Erythroblast (primary cell): ENCODE measurements around the gene PRCC.
A peak's percentile ranks its signal among the peaks of the same experiment; 100 is the strongest.

ENCODE experiments used
- DNase-seq, 2 experiments: peaks; one replicate each; lab custom pipeline; 2025; lab: John Stamatoyannopoulos, UW
- GATA1 ChIP-seq: IDR thresholded peaks from 2 replicates; pipeline ENCODE4 v1.6.1; 2011; ENCODE audit warnings: low read depth, mild to moderate bottlenecking, control low read depth, low read length, moderate library complexity
- POLR2A ChIP-seq: IDR thresholded peaks from 2 replicates; pipeline ENCODE4 v1.6.1; 2011; ENCODE audit warnings: mild to moderate bottlenecking, low read length

Gene PRCC

DNA sequence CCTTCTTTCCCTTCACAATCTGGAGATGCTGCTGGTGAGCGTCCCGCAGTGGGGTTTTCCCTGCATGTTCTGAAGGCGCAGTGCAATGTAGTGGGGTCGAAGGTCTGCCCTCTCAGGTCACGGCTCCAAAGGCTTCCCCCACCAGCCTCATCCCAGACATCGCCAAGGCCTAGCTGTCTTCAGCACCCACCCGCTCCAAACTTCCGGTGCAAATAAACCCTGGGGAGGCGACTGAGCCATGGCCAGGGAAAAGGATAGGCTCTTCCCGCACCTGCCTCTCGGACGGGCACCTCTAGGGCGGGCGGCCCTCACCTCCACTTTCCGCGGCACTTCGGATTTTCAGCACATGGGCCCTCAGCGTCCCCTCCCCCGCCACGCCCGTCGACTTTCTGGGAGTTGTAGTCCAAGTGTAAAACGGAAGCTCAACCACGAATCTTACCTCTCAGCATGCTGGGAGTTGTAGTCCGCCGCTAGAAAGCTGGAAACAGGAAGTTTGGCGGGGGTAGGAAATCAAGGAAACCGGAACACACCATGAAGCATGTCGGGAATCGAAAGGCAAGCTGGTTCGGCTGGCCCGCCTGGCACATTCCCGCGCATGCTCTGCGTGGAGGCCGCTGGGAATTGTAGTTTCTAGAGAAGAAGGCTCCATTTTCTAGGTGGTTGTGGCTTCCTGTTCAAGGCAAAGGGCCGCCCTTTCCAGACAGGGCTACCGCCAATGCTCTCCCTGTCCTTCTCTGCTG is 26.4 kb upstream of the PRCC start, which contains the start of gene MRPL24:
Gene MRPL24, minus strand, starts transcription at position 348 of the 740 bp plus-strand sequence. CDS start 2,384 bp downstream, outside the sequence.
- no peak for TF ChIP-seq GATA1
- peak; percentile 65 for TF ChIP-seq POLR2A
- peak; percentile 98 to 99 for DNase-seq

- no peak for DNase-seq
- TF ChIP-seq POLR2A (no peak), GATA1 (no peak)
These were observed 25.8 kb upstream of the PRCC start for GRCh38 chr1:156741481-156741983.

DNA sequence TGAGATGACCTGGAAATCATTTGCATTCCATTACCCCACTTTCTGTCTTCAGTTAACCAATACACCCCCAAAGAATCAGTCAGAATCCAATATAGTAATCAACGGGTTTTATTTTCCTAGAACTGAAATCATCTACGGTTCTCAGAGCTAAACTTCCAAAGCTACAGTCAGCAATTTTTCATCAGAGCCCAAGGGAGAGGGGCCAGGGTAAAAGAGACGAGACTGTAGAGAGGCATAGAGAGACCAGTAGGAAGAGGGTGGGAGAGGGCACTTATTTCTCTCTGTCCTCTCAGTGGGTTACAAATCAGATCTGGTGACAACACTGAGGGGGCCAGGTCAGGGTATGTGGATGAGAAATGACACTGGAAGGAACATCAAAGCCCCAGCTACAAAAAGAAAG is 25.3 kb upstream of the PRCC start:
- no peak for DNase-seq
- no peak for TF ChIP-seq GATA1
- TF ChIP-seq POLR2A = no peak

DNA sequence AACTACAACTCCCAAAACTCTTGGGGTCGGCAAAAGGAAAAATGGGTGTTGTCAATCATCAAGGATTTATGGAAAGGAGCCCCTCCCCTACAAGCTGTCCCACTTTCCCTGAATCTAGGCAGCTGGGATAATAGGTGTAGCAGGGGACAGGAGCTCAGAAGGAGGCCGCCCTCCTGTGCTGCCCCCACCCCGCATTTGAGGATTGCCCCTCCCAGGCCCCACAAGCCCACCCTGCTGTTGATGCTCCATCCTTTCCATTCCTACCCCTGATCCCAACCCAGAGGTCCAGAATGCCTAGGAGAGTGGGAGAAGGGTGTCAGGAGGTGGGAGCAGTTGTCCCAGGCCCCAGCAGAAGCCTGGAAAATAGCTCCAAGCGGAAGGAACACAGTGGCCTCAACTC is 24.5 kb upstream of the PRCC start:
- no peak for DNase-seq
- TF ChIP-seq POLR2A (no peak), GATA1 (no peak)

GRCh38 chr1:156743367-156744302 is 23.7 kb upstream of the PRCC start:
- TF ChIP-seq GATA1 (no peak), POLR2A (no peak)
- DNase-seq = no peak

- DNase-seq = no peak
- TF ChIP-seq POLR2A = no peak
These were observed 23.0 kb upstream of the PRCC start for GRCh38 chr1:156744344-156744743.

- no peak for DNase-seq
- no peak for TF ChIP-seq GATA1
- no peak for TF ChIP-seq POLR2A
These were observed 22.4 kb upstream of the PRCC start for GRCh38 chr1:156744786-156745419.

GRCh38 chr1:156745881-156746280 is 21.5 kb upstream of the PRCC start:
- TF ChIP-seq GATA1 (no peak), POLR2A (no peak)

DNA sequence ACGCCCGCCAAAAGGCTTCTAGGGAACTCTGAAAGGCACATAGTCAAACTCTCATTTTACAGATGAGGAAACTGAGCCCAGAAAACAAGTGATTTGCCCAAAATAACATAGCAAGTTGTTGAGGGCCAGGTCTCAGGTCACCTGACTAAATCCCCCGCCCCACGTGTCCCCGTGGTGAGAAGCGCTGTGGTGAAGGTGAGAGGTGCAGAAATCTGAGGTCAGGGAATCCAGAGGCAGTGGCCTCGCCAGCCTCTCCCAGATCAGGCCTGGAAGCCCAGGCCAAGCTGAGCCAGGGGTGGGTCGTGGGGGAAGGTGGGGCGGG is 21.0 kb upstream of the PRCC start:
- TF ChIP-seq POLR2A = no peak
- TF ChIP-seq GATA1 = no peak
- DNase-seq = no peak

More at GRCh38 chr1:156745881-156746280, 21.5 kb upstream of the PRCC start:
- no peak for DNase-seq

GRCh38 chr1:156746728-156747631 is 20.4 kb upstream of the PRCC start:
- DNase-seq = peak; percentile 70 to 75
- TF ChIP-seq POLR2A (no peak), GATA1 (no peak)

GRCh38 chr1:156747742-156748669 is 19.3 kb upstream of the PRCC start:
- no peak for DNase-seq
- TF ChIP-seq POLR2A = no peak
- TF ChIP-seq GATA1 = no peak

DNA sequence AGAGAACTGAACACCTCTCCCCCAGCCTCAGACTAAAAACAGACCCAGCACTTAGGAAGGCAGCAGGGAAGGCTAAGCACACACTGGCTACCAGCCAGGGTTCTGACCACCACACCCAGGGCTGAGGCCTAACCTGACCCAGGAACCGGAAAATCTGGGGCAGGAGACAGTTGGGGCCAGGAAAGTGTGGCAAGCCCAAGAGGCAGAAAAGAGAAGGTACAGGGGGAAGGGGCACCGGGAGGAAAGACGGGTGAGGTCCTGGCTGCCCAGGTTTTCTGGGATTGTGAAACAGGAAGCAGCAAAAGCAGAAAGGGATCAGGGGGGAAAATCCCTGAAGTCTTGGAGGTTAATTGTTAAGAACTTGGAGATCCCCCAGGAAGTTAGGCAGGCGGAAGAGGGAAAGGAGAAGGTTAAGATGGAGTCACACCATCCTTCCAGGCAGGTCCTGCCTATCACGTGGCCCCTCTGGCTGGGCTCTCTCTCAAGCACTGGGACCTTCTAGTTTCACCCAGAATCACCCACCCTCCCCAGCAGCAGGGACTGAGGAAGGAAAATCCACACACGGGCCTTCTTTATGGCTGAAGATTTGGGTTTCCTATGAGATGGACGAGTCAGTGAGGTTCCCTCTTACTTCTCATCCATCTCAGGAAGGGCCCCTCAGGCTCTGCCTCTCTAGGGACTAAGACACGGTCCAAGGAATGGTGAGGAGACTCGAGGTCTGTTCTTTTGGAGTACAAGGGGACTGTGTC is 18.5 kb upstream of the PRCC start:
- DNase-seq = peak; percentile 71 to 74
- TF ChIP-seq GATA1 (no peak), POLR2A (no peak)
